NCI-H187 treated with DMSO at 0.1 percent for 48 hours (cell line): ENCODE data around the gene CD248.
"Not testable (repeated sequence)": the region's sequence is repeated elsewhere in the genome, so short reads cannot be mapped to it uniquely, and the experiment has no call there.

Experiments
- DNase-seq: peaks from one replicate; lab custom pipeline; 2025; lab: John Stamatoyannopoulos, UW

Gene CD248, protein sequence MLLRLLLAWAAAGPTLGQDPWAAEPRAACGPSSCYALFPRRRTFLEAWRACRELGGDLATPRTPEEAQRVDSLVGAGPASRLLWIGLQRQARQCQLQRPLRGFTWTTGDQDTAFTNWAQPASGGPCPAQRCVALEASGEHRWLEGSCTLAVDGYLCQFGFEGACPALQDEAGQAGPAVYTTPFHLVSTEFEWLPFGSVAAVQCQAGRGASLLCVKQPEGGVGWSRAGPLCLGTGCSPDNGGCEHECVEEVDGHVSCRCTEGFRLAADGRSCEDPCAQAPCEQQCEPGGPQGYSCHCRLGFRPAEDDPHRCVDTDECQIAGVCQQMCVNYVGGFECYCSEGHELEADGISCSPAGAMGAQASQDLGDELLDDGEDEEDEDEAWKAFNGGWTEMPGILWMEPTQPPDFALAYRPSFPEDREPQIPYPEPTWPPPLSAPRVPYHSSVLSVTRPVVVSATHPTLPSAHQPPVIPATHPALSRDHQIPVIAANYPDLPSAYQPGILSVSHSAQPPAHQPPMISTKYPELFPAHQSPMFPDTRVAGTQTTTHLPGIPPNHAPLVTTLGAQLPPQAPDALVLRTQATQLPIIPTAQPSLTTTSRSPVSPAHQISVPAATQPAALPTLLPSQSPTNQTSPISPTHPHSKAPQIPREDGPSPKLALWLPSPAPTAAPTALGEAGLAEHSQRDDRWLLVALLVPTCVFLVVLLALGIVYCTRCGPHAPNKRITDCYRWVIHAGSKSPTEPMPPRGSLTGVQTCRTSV

DNA sequence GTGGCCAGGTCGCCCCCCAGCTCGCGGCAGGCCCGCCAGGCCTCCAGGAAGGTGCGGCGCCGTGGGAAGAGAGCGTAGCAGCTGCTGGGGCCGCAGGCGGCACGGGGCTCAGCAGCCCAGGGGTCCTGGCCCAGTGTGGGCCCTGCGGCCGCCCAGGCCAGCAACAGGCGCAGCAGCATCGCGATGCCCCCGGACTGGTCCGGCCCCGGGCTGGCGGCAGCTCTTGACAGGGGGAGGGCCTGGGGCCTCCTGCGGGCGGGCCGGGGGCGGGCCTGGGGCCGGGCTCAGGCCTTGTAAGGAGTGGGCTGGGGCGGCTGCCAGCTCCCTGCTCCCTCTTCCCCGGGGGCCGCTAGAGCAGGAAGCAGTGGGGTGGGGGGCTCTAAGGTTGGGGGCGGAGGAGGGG is at the start of gene CD248:
TSS of gene CD248 (minus strand) at position 196 of the 403 bp plus-strand sequence. CDS start at position 179, 17 bp downstream.
- DNase-seq, result no peak

DNA sequence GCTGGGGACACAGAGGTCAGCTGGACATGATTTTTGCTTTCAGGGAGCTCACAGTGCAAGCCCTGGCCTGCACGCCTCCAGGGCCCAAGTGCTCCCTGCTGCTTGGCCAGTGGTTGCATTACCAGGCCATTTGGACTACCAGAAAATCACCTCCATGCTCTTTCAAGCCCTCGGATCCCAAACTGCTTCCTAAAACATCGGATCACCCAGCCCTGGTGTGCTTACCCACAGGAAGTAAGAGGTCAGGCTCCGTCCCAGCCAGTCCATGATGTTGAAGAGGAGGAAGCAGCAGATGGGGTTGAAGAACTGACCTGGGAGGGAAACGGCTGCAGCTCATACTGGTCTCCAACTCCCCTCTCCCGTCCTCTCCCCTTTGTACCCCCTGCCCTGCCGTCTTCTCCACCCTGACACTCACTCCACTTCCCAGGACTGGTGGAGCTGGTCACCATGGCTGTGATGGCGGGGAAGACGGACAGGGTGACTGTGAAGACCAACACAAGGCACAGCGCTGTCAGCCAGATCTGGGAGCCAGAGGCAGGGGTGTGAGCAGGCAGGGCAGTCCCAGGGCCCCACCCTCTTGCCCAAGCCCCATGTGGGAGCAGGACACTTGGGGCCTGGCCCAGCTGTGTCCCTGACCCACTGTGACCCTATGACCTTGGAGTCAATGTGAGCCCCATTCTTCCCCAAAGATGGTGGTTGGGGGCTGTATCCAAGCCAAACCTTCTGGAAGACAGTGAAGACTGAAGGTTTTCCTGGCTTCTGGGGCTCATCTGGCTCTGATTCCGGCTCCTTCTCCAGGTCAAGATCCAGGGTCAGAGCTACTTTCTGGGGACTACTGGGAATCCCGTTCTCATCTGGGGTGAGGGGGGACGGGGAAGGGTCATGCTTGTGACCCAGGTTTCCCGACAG is 49.1 kb upstream of the CD248 start:
- no peak for DNase-seq

DNA sequence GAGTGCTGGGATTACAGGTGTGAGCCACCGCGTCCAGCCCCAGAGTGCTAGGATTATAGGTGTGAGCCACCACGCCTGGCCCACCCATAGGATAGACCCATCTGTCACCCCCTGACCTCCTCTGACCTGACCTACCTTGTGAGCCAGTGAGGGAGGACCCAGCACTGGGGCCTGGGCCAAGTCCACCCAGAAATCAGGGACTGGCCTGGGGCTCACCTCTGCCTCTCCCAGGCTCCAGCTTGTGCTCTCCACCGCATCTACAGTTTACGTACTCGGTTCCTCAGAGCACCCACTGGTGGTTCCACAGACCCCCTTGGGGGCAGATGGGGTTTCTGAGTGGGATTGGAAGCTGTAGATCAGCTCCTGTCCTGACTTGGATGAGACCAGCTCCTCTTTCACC is 48.3 kb upstream of the CD248 start:
- DNase-seq, result no peak

DNA sequence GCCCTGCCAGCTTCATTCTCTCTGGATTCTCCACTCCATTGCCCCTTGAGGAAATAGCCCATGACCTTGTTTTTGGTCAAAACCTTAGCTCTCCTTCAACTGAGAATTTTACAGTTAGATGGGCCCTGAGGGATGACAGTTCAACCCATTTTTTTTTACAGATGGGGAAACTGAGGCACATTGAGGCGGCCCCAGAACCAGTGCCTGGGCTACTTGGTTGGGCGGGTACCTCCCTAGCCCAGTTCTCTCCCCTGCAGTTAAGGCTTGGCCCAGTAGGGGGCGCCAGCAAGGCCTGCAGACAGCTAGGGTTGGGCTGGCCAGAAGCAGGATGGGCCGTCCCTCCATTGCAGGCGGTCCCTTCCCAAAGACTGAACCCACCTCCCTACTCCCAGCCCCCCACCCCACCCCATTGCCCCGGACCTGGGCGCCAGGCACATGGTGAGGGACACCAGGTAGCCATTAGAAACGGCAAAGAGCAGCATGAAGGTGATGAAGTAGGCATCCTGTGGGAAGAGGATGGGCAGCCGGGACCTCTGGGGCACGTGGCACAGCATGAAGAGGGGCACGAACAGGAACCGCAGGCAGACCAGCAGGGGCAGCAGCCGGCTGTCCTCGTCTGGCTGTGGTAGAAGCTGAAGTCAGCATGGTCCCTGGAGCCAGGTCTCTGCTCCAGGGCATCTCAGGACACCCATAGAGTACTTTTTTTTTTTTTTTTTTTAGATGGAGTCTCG is 47.1 kb upstream of the CD248 start:
- DNase-seq, result no peak

DNA sequence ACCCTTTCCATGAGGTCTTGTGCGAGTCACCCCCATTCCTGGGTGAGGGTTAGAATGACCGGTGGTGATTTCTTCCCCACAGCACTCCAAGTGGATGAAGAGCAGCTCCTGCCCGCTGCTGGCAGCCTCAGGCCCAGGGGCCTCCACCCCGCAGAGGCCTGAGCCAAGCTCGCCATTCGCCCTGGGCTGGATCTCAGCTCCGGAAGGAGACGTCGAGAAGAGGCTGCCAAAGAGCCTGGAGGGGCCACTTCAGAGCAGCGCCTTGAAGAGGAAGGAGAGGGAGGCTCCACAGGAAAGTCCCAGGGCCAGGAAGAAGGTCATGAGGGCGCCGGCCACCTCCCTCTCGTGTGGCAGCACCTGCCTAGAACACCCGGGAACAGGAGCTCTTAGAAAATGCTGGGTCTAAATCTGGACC is 46.4 kb upstream of the CD248 start:
- no peak for DNase-seq

DNA sequence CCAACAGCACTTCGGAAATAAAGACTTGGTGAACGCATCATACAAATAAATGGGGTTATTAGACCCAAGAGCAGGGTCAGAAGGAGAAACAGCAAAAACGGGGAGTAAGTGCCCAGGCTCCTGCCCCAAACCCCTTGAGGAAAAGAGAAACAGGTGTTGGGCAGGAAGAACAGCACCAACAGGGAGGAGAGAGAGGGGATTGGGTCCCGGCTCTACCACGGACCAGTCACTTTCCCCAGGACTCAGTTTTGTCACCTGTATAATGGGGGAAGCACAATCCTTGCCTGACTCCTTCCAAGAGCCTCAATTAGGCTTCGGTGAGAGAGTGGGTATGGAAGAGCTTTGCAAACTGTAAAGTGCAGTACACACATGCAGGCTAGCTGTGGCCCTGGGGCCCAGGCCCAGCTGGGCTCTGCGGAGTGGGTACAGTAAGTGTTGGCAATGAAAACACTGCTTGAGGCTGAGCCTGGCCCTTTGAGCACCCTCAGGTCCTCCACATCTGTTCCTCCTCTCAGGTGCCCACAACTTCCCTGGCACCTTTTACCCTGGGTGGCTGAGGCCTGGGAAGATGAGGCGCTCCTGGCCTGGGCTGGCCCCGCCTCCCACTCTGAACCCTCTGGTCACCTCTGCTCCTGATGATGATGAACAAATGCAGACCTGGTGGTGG is 45.8 kb upstream of the CD248 start:
- DNase-seq, result no peak

DNA sequence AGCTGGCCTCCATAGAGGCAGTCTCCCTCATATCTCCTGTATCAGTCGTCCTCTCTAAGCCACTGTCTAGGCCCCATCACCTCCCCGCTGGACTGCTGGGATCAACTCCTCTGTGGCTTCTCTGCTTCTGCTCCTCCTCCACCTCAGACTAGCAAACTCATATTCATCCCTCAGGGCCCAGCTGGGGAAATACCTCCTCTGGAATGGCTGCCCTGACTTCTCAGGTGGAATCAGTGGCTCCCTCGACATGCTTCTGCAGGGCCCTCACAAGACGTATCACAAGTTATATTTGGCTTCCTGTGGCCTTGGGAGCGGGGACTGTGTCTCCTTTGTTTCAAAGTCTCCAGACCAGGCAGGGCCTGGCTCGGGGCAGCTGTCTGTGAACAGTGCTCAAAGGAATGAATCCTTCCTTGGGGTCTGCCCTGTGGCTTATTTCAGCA is 44.7 kb upstream of the CD248 start:
- DNase-seq, result no peak

DNA sequence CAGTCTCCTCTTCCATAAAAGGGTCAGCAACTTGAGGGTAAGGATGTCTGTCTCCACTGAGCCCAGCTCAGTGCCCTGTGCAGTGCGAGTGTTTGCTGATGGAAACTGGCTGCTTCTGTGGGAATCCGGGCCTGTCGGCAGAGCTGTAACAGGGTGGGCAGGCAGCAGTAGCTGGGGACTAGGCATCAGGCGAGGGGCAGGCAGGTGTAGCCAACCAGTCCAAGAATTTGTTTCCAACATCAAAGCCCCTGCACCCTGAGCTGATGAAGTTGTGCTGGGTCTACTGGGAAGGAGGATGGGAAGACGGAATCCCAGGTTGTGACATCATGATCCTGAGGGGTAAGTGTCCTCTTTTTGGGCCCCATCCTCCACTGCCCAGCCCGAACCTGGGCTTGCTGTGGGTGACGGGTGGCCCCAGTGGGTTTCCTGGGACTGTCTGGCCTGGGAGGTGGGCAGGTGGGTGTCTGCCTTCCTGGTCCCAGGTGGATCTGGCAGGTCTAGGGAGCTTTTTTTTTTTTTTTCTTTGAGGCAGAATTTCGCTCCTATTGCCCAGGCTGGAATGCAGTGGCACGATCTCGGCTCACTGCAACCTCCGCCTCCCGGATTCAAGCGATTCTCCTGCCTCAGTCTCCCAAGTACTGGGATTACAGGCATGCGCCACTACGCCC is 43.7 kb upstream of the CD248 start:
- DNase-seq, result no peak

DNA sequence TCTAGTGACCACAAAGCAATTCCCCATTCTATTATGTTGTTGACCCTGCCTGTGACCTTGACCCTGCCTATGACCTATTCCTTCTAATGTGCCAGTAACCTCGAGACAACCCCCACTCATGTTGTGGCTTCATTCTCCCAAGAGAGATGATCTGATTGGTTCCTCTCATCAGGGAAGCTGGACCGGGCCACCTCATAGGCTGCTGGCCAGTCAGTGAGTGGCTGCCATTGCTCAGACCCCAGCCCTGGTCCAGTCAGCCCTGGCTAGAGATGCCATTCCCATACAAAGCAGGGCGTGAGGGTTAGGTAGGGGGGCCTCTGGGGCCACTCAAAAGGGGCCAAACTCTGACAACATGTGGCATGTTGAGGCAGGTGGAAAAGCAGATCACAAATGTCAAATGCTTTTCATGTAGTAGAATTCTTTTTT is 42.8 kb upstream of the CD248 start:
- no peak for DNase-seq

DNA sequence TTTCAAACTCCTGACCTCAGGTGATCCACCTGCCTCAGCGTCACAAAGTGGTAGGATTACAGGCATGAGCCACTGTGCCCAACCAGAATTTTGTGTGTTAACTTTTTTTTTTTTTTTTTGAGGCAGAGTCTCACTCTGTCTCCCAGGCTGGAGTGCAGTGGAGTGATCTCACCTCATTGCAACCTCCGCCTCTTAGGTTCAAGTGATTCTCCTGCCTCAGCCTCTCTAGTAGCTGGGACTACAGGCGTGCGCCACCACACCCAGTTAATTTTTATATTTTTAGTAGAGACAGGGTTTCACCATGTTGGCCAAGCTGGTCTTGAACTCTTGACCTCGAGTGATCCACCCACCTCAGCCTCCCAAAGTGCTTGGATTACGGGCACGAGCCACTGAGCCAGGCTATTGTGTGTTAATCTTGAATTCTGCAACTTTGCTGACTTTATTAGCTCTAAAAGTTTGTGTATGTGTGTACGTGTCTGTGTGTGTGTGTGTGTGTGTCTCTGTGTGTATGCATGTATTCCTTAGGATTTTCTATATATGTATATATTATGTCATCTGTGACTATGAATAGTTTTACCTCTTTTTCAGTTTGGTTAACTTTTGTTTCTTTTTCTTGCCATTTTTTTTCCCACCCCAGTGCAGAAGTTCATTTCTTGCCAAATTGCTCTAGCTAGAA is 33.9 kb upstream of the CD248 start:
- DNase-seq, result not testable (repeated sequence)

DNA sequence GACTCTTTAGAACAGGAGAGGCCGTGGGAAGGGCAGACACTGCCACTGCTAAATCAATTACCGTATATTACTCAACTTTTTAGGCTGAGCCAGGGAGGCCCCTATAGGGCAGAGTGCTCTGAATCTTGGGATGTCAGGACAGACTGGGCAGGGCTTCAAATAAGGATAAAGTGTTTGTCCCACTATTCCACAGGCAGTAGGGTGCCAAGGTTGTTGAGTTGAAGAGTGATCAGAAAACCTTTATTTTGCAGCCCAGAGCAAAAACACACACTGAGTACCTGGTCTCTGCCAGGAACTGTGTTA is 32.2 kb upstream of the CD248 start:
- DNase-seq, result no peak

DNA sequence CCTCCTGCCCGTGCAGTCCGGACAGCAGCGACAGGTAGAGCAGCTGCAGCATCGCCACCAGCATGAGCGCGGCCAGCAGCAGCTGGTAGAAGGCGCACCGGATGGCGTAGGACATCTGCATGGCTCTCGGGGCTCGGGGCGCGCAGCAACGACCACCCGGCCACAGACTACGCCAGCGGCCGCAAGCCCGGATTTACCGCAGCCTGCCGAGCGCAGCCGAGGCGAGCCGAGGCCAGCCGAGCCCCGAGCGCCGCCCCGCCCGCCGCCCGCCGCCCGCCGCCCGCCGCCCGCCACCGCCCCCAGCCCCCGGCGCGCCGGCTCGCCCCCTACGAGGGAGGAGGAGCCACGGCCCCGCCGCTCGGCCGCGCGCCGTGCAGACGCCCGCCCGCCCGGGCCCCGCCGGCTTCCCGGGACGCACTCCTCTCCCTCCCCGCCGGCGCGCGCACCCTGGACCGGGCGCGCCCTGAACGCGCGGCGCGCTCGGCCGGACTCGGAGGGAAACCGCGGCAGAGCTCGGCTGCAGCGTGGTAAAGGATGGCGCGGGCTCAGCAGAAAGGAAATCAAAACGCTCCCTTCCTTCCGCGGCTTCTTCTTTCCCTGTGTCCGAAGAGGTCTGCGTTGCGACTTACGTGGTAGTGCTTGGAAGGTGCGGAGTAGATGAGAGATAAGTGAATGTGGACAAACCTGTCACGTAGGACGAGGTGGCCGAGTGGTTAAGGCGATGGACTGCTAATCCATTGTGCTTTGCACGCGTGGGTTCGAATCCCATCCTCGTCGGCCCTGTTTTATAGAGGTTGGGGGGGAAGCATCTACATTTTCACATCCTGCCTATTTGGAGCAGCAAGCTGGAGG is 30.8 kb upstream of the CD248 start, which contains the start of gene B4GAT1:
TSS of gene B4GAT1 (minus strand) at position 205 of the 852 bp plus-strand sequence. CDS start at position 121, 84 bp downstream.
- peak; percentile 19 for DNase-seq

DNA sequence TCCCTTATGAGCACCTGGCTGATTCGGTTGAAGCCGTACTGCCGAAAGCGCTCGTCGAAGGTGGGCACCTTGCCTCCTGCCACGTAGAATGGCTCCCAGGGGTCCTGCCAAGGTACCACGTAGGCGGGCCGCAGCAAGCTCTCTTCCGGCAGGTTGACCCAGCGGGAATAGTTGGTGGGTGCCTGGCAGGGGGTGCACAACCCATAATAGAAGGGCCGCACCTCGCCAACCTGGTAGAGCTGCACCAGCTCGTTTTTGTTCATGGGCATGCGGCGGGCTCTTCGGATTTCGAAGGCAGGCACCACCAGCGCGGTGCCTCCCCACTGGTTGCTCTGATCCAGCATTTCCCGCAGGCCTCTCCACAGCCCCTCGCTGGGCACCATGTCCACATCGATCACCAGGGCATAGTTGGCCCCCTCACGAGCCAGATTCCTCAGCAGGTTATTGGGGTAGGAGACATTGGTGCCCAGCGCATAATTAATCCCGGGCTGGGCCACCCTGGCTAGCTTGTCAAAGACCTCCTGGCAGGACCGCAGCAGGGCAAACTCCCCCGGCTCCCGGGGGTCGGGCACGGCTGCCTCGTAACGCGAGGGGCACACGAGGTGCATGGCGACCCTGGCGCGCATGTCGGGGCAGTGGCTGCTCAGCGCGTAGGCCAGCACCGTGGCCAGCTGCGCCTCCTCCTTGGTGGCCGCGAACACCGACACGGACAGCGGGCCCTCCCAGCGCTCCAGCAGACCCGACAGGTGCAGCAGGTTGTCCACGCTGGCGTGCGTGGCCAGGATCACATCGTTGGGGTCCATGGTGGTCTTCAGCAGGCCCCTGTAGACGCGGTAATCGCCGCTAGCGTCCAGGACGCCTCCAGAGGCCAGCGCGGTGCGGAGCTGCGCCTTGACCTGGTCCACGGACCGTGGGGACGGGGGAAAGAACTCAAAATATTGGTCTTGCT is 29.9 kb upstream of the CD248 start:
- no peak for DNase-seq

DNA sequence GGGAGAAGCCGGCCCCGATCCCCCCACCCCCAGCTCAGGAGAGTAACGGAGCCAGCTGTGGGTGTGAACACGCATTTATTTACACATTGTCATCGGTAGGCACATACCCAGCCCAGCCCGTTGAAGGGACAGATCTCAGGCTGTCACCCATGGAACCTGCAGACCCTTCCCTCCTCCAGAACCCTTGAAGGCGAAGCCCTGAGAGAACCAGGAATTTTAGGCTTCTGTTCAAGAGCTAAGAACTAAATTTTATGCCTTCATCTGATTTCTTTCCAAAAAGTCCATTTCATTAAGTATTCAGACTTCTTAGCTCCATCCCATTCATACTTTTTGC is 28.4 kb upstream of the CD248 start:
- DNase-seq, result no peak

DNA sequence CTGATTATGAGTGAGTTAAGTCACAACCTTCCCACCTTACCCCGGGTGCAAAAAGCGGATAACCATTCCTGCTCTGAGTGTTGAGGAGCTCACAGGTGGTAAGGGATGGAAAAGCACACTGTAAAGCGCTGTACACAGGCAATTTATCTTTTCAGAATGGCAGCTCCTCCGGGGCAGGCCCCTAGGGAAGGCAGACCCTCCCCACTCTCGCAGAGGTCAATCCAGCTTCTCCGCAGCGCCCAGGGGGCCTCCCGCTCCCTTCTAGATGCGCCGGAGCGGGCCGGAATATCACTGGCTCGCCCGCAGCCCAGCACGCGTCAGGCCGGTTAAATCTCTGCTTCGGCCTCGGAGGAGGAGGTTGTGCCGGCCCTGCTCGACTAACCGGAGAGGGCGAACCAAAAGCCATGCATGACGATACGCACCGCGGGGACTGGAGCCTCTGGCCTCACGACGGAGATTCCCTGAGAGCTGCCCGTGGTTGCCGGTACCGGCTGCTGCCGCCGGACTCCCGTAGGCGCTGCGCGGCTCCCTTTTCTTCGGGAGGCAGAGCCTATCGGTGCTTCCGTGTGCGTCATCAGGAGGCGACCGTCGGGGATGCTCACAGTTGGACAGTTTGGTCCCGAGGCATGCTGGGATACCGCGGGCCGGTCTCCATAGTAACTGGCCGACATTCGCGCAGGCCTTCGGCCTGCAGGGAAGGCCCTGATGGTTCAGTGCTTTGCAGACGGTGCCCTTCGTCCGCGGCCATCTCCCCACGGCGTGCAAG is 27.9 kb upstream of the CD248 start, which contains the start of gene BRMS1:
TSS of gene BRMS1 (minus strand) at position 555 of the 766 bp plus-strand sequence. CDS start 2,870 bp downstream, outside the sequence.
- DNase-seq, result peak; percentile 66

DNA sequence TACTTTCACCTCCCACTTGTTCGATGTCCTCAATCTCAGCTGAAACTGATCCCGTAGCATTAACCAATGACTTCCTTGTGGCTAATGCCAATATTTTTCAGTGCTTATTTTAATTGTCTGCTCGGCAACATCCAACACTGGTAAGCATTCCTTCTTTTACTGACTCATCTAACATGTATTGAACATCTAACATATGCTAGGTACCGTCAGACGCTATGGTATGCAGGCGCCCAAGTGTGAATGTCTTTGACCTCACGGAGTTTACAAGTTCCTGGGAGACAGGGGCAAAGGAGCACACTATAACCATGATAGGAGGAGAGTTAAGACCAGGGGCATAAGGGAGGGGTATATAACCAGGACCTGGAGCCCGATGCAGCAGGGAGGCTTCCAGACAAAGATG is 26.3 kb upstream of the CD248 start:
- no peak for DNase-seq
